Measurements from ENCODE around the gene P2RY8. TPM values are rescaled to one million over a fixed set of nuclear protein-coding genes. Genes with fewer than 3 reads are reported as not detected.

The P2RY8 gene
- total RNA-seq, 1 experiment from 2014 or later: not detected

- Histone ChIP-seq H3K27me3 (replicated peaks; ENCODE audit: insufficient read depth, low read depth, low read length, poor library complexity) (no peaks in the 10 kb centered on the region), H3K36me3 (ENCODE audit: insufficient read depth, low read length, poor library complexity, severe bottlenecking) (no peaks in the 10 kb centered on the region), H3K4me3 (ENCODE audit: low read depth, low read length, poor library complexity, severe bottlenecking) (peak overlapping the region; percentile 40), H3K9me3 (ENCODE audit: low read depth, low read length, poor library complexity, severe bottlenecking) (no peaks in the 10 kb centered on the region), H3K27ac (ENCODE audit: low read depth, low read length, poor library complexity, severe bottlenecking) (no peak overlapping the region), H3K4me1 (ENCODE audit: insufficient read depth, low read length, poor library complexity, severe bottlenecking) (no peaks in the 10 kb centered on the region)
- intact Hi-C loops (cut with micrococcal nuclease; ENCODE audit: unreplicated experiment): no loop called here
- ChIA-PET CTCF (no interaction called here), POLR2A (ENCODE audit: low non-redundant PET) (no interaction called here)
- no peak for DNase-seq (ENCODE audit: low spot score)
- no TSS peak for BruUV-seq (replicated peaks)
- TF ChIP-seq, protein P1, sequence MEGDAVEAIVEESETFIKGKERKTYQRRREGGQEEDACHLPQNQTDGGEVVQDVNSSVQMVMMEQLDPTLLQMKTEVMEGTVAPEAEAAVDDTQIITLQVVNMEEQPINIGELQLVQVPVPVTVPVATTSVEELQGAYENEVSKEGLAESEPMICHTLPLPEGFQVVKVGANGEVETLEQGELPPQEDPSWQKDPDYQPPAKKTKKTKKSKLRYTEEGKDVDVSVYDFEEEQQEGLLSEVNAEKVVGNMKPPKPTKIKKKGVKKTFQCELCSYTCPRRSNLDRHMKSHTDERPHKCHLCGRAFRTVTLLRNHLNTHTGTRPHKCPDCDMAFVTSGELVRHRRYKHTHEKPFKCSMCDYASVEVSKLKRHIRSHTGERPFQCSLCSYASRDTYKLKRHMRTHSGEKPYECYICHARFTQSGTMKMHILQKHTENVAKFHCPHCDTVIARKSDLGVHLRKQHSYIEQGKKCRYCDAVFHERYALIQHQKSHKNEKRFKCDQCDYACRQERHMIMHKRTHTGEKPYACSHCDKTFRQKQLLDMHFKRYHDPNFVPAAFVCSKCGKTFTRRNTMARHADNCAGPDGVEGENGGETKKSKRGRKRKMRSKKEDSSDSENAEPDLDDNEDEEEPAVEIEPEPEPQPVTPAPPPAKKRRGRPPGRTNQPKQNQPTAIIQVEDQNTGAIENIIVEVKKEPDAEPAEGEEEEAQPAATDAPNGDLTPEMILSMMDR (conservative IDR thresholded peaks at IDR 0.05; ENCODE audit: low read depth, low read length): no peak
- no peak for TF ChIP-seq EZH2 (IDR thresholded peaks at IDR 0.05; ENCODE audit: borderline replicate concordance, low read depth, low read length, poor library complexity, severe bottlenecking)
These were observed 314 bp downstream of the P2RY8 start for GRCh38 chrX:1536712-1537030.

DNA sequence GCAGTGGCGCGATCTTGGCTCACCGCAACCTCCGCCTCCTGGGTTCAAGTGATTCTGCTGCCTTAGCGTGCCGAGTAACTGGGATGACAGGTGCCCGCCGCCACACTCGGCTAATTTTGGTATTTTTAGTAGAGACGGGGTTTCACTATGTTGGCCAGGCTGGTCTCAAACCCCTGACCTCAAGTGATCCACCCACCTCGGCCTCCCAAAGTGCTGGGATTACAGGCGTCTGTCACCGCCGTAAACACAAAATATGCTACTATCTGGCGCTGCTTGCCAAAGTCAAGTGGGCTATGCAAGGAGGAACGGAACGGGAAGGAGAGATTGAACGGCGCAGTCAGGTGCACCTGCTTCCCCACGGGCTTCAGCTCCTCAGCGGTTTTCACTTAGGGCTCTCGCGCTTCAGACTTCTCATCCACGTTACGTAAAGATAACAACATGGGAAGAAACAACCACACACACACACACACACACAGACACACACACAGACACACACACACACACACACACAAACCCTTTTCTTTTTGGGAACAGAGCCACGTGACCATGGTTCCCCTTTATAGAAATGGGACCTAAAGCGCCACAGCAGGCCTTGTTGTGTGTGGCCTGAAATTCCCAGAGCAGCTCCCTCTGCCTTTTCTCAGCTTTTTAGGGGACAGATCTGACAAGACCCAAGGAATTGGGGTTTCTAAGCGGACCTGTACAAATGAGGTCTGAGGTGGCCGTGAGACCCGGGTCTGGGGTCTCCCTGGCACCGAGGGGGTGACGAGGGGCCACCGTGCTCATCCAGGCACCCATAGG lies 1.5 kb downstream of the P2RY8 start:
- intact Hi-C loops (cut with micrococcal nuclease; ENCODE audit: unreplicated experiment): no loop called here
- Histone ChIP-seq H3K4me3 (ENCODE audit: low read depth, low read length, poor library complexity, severe bottlenecking) (no peak overlapping the region), H3K27me3 (replicated peaks; ENCODE audit: insufficient read depth, low read depth, low read length, poor library complexity) (no peaks in the 10 kb centered on the region), H3K9me3 (ENCODE audit: low read depth, low read length, poor library complexity, severe bottlenecking) (no peaks in the 10 kb centered on the region), H3K4me1 (ENCODE audit: insufficient read depth, low read length, poor library complexity, severe bottlenecking) (no peaks in the 10 kb centered on the region), H3K36me3 (ENCODE audit: insufficient read depth, low read length, poor library complexity, severe bottlenecking) (no peaks in the 10 kb centered on the region), H3K27ac (ENCODE audit: low read depth, low read length, poor library complexity, severe bottlenecking) (no peak overlapping the region)
- TF ChIP-seq, protein P1 (conservative IDR thresholded peaks at IDR 0.05; ENCODE audit: low read depth, low read length): no peak
- no peak for TF ChIP-seq EZH2 (IDR thresholded peaks at IDR 0.05; ENCODE audit: borderline replicate concordance, low read depth, low read length, poor library complexity, severe bottlenecking)
- CTCF ChIA-PET: no interaction called here
- BruUV-seq (replicated peaks): no TSS peak
- DNase-seq (ENCODE audit: low spot score): no peak
- POLR2A ChIA-PET (ENCODE audit: low non-redundant PET): no interaction called here

DNA sequence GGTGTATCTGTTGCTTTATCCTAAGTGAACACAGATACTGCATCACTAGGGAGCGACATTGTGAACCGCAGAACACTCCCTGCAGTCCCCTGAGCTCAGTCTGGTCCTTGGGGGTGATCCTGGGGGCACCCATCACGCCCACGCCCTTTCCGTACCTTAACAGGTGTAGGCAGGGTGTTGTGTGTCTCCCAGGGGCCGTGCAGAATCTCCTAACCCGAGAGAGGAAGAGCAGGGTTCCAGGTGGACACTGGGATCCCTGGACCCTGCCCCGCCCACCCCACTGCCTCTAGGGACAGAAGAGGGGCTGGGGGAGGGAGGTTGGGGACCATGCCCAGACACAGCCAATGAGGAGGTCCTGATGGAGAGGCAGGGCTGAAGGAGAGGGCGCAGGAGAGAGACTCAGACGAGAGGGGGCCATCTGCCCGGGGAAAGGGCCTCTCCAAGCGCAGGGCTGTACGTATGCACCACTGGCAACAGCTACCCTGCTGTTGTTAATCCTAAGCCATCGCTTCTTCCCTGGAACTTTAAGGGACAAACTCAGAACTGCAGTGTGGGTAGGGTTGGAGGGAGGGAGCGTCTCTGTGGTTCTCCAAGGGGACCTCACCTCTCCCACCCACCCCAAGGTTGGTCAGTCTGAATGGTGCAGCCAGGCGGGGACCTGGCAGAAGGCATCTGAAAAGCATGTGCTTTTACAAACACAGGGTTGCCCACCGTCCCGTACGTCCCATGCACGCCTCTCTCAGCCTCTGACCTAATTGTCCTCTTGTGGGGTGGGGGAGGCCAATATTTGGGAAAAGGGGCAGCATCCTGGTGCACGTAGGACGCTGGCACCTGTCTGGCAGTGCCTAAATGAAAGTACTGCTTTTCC lies 2.5 kb downstream of the P2RY8 start:
- TF ChIP-seq EZH2 (IDR thresholded peaks at IDR 0.05; ENCODE audit: borderline replicate concordance, low read depth, low read length, poor library complexity, severe bottlenecking): no peak
- TF ChIP-seq, protein P1 (conservative IDR thresholded peaks at IDR 0.05; ENCODE audit: low read depth, low read length): no peak
- Histone ChIP-seq H3K9me3 (ENCODE audit: low read depth, low read length, poor library complexity, severe bottlenecking) (no peaks in the 10 kb centered on the region), H3K36me3 (ENCODE audit: insufficient read depth, low read length, poor library complexity, severe bottlenecking) (no peaks in the 10 kb centered on the region), H3K4me3 (ENCODE audit: low read depth, low read length, poor library complexity, severe bottlenecking) (no peak overlapping the region), H3K27ac (ENCODE audit: low read depth, low read length, poor library complexity, severe bottlenecking) (no peak overlapping the region), H3K27me3 (replicated peaks; ENCODE audit: insufficient read depth, low read depth, low read length, poor library complexity) (no peaks in the 10 kb centered on the region), H3K4me1 (ENCODE audit: insufficient read depth, low read length, poor library complexity, severe bottlenecking) (no peaks in the 10 kb centered on the region)
- intact Hi-C loops (cut with micrococcal nuclease; ENCODE audit: unreplicated experiment): no loop called here
- POLR2A ChIA-PET (ENCODE audit: low non-redundant PET): no interaction called here
- no peak for DNase-seq (ENCODE audit: low spot score)
- CTCF ChIA-PET: no interaction called here
- no TSS peak for BruUV-seq (replicated peaks)

Measured in A673 (cell line).